Omental fat pad (tissue), 4 donors: Measurements from ENCODE around the gene ABHD12B. TPM values are rescaled to one million over a fixed set of nuclear protein-coding genes. Genes with fewer than 3 reads are reported as not detected.

Experiments
- ATAC-seq: fragments of 150-250 bp; one replicate; pipeline ENCODE4 v1.9.1; 2016; ENCODE audit warnings: mild to moderate bottlenecking, moderate library complexity; ENCODE audit not compliant: low FRiP score
- DNase-seq: peaks from one replicate; pipeline ENCODE4 v3.0.0-alpha.2; 2019; ENCODE audit warnings: low spot score
- CTCF ChIP-seq, 3 donors: fragments of 450-650 bp; IDR thresholded peaks; one replicate each; pipeline ENCODE4 v1.5.1; 2016 to 2017; ENCODE audit warnings: antibody characterized with exemption in 3 of 3, mild to moderate bottlenecking in 3 of 3, moderate library complexity in 2 of 3
- small RNA-seq: library from RNA; depleted of rRNA; stranded (forward); fragments of <200 nt; gene quantifications from one replicate; pipeline ENCODE3, GENCODE V24; 2016
- total RNA-seq, 4 donors: library from RNA; depleted of rRNA; stranded (reverse); fragments of >200 nt; gene quantifications; one replicate each; pipeline ENCODE4 v1.1.0, GENCODE V29; 2016

ABHD12B gene
- total RNA-seq, 4 donors from 2014 or later = 2.5 TPM; not detected in 3

- TF ChIP-seq CTCF (IDR thresholded peaks at IDR 0.05) = no peak
- peak; percentile 56 for ATAC-seq
- peak; percentile 36 for DNase-seq
Measured at GRCh38 chr14:50944647-50945413, 73.0 kb downstream of the ABHD12B start.

- no peak for DNase-seq
- ATAC-seq = no peak
- TF ChIP-seq CTCF (IDR thresholded peaks at IDR 0.05) = no peak
Measured at GRCh38 chr14:50946234-50946935, 74.5 kb downstream of the ABHD12B start.

GRCh38 chr14:50947446-50947845 is 75.6 kb downstream of the ABHD12B start:
- no peak for TF ChIP-seq CTCF (IDR thresholded peaks at IDR 0.05)
- ATAC-seq = no peak
- DNase-seq = no peak

- TF ChIP-seq CTCF (IDR thresholded peaks at IDR 0.05) = no peak
- DNase-seq (no peak), ATAC-seq (no peak)
Measured at GRCh38 chr14:50948205-50948604, 76.4 kb downstream of the ABHD12B start.

- DNase-seq (no peak), ATAC-seq (no peak)
- no peak for TF ChIP-seq CTCF (IDR thresholded peaks at IDR 0.05)
Measured at GRCh38 chr14:50951032-50951431, 79.2 kb downstream of the ABHD12B start.

GRCh38 chr14:50953502-50953901 is 81.6 kb downstream of the ABHD12B start:
- ATAC-seq = no peak
- no peak for TF ChIP-seq CTCF (IDR thresholded peaks at IDR 0.05)
- no peak for DNase-seq

Small RNA genes lying within 50 kb of the gene (small RNA-seq; reads per million reads assigned to genes)
- not detected for gene RF00593

Other genes with a start within 250 kb of the ABHD12B start
- gene SAV1, start 203.7 kb upstream of the ABHD12B start, total RNA-seq = 10 to 100 TPM; 37.7 to 49.7 (median 40.0) TPM
- gene NIN, start 40.9 kb upstream of the ABHD12B start, total RNA-seq = 10 to 100 TPM; 23.7 to 51.2 (median 29.5) TPM
- 100 to 1,000 TPM in 3 of 4 donors, 10 to 100 TPM in 1; 91.0 to 177 (median 117) TPM for gene PYGL, start 72.4 kb downstream of the ABHD12B start, total RNA-seq
- 1 to 10 TPM; 1.1 to 4.8 (median 2.8) TPM for gene TRIM9, start 223.1 kb downstream of the ABHD12B start, total RNA-seq